ENCODE results near the gene F8. TPM values are rescaled to one million over a fixed set of nuclear protein-coding genes. Genes with fewer than 3 reads are reported as not detected.
"Not testable (repeated sequence)": the region's sequence is repeated elsewhere in the genome, so short reads cannot be mapped to it uniquely, and the experiment has no call there.

F8 gene
- total RNA-seq, 3 donors from 2014 or later (not counting 1 experiment from before 2014, with no cell fraction given) = 1.4 to 4.6 (median 2.8) TPM

- no peaks in the 10 kb centered on the region for H3K36me3 Mint-ChIP-seq
- H3K27ac Mint-ChIP-seq = no peak overlapping the region
- DNase-seq = no peak
- no peak for ATAC-seq
- no peaks in the 10 kb centered on the region for H3K4me1 Mint-ChIP-seq
- TF ChIP-seq CTCF (IDR thresholded peaks at IDR 0.05) = no peak
- no peak overlapping the region for H3K4me3 ChIP-seq (ENCODE audit: low read length)
- no peaks in the 10 kb centered on the region for H3K4me1 ChIP-seq (ENCODE audit: control insufficient read depth, insufficient read depth, low read length)
- peaks cover 0 to 22% of the 10 kb centered on the region in 2 donors for H3K27me3 Mint-ChIP-seq (ENCODE audit: low read depth in 2 of 2)
- WGBS (ENCODE audit: insufficient coverage) = 94% methylated on average over 2 of the region's 2 CpGs
- no peak overlapping the region for H3K27ac ChIP-seq (ENCODE audit: low read length)
- H3K9me3 ChIP-seq (ENCODE audit: control insufficient read depth, insufficient read depth, low read length) = no peaks in the 10 kb centered on the region
- H3K36me3 ChIP-seq (ENCODE audit: control insufficient read depth, insufficient read depth, low read length) = no peaks in the 10 kb centered on the region
- no peak overlapping the region for H3K4me3 Mint-ChIP-seq
- intact Hi-C loops (cut with micrococcal nuclease) = no loop called here
- peaks cover 0 to 2% of the 10 kb centered on the region in 2 donors for H3K9me3 Mint-ChIP-seq
- no peaks in the 10 kb centered on the region for H3K27me3 ChIP-seq (ENCODE audit: control insufficient read depth, insufficient read depth, low read length)
Observed at GRCh38 chrX:154873329-154873728, 149.2 kb downstream of the F8 start.

GRCh38 chrX:154868522-154868921 is 154.0 kb downstream of the F8 start:
- H3K36me3 ChIP-seq (ENCODE audit: control insufficient read depth, insufficient read depth, low read length); H3K4me3 Mint-ChIP-seq; ATAC-seq; H3K4me1 Mint-ChIP-seq; H3K9me3 ChIP-seq (ENCODE audit: control insufficient read depth, insufficient read depth, low read length); H3K4me1 ChIP-seq (ENCODE audit: control insufficient read depth, insufficient read depth, low read length); DNase-seq; H3K9me3 Mint-ChIP-seq; H3K27me3 ChIP-seq (ENCODE audit: control insufficient read depth, insufficient read depth, low read length); H3K27ac ChIP-seq (ENCODE audit: low read length); H3K27ac Mint-ChIP-seq; intact Hi-C loops (cut with micrococcal nuclease); H3K36me3 Mint-ChIP-seq; H3K4me3 ChIP-seq (ENCODE audit: low read length): not testable (repeated sequence)
- H3K27me3 Mint-ChIP-seq (ENCODE audit: low read depth in 2 of 2) = peaks cover 0 to 31% of the 10 kb centered on the region in 2 donors

- Mint-ChIP-seq H3K4me3 (no peak overlapping the region), H3K27me3 (ENCODE audit: low read depth in 2 of 2) (no peaks in the 10 kb centered on the region), H3K9me3 (no peaks in the 10 kb centered on the region), H3K27ac (no peak overlapping the region), H3K36me3 (no peaks in the 10 kb centered on the region), H3K4me1 (no peaks in the 10 kb centered on the region)
- H3K4me1 ChIP-seq (ENCODE audit: control insufficient read depth, insufficient read depth, low read length) = no peaks in the 10 kb centered on the region
- no peak for DNase-seq
- no peaks in the 10 kb centered on the region for H3K9me3 ChIP-seq (ENCODE audit: control insufficient read depth, insufficient read depth, low read length)
- no peaks in the 10 kb centered on the region for H3K27me3 ChIP-seq (ENCODE audit: control insufficient read depth, insufficient read depth, low read length)
- no peak overlapping the region for H3K27ac ChIP-seq (ENCODE audit: low read length)
- no peaks in the 10 kb centered on the region for H3K36me3 ChIP-seq (ENCODE audit: control insufficient read depth, insufficient read depth, low read length)
- TF ChIP-seq CTCF (IDR thresholded peaks at IDR 0.05) = no peak
- intact Hi-C loops (cut with micrococcal nuclease) = no loop called here
- no peak overlapping the region for H3K4me3 ChIP-seq (ENCODE audit: low read length)
- no peak for ATAC-seq
Observed at GRCh38 chrX:154855256-154855655, 167.3 kb downstream of the F8 start.

GRCh38 chrX:154850957-154851611 is 171.4 kb downstream of the F8 start:
- Mint-ChIP-seq H3K27ac (no peak overlapping the region), H3K4me1 (no peaks in the 10 kb centered on the region), H3K27me3 (ENCODE audit: low read depth in 2 of 2) (no peaks in the 10 kb centered on the region), H3K4me3 (no peak overlapping the region), H3K36me3 (no peaks in the 10 kb centered on the region), H3K9me3 (no peaks in the 10 kb centered on the region)
- DNase-seq (no peak), ATAC-seq (no peak)
- intact Hi-C loops (cut with micrococcal nuclease) = no loop called here
- Histone ChIP-seq H3K4me1 (ENCODE audit: control insufficient read depth, insufficient read depth, low read length) (no peaks in the 10 kb centered on the region), H3K27ac (ENCODE audit: low read length) (no peak overlapping the region), H3K36me3 (ENCODE audit: control insufficient read depth, insufficient read depth, low read length) (no peaks in the 10 kb centered on the region), H3K27me3 (ENCODE audit: control insufficient read depth, insufficient read depth, low read length) (no peaks in the 10 kb centered on the region), H3K9me3 (ENCODE audit: control insufficient read depth, insufficient read depth, low read length) (no peaks in the 10 kb centered on the region), H3K4me3 (ENCODE audit: low read length) (no peak overlapping the region)
- WGBS (ENCODE audit: insufficient coverage) = no CpG with 5 or more reads among the region's 1 CpG
- TF ChIP-seq CTCF (IDR thresholded peaks at IDR 0.05) = no peak
